GM12873 (cell line): ENCODE measurements around the gene B3GNT9.

ENCODE experiments used
- TF ChIP-seq, protein P1 (sequence below): IDR thresholded peaks from 2 replicates; pipeline ENCODE4 v1.5.1; 2012; ENCODE audit warnings: low read depth, mild to moderate bottlenecking, moderate library complexity, low read length, control low read depth; ENCODE audit not compliant: insufficient read depth; ENCODE audit errors: missing control alignments

The B3GNT9 gene

DNA sequence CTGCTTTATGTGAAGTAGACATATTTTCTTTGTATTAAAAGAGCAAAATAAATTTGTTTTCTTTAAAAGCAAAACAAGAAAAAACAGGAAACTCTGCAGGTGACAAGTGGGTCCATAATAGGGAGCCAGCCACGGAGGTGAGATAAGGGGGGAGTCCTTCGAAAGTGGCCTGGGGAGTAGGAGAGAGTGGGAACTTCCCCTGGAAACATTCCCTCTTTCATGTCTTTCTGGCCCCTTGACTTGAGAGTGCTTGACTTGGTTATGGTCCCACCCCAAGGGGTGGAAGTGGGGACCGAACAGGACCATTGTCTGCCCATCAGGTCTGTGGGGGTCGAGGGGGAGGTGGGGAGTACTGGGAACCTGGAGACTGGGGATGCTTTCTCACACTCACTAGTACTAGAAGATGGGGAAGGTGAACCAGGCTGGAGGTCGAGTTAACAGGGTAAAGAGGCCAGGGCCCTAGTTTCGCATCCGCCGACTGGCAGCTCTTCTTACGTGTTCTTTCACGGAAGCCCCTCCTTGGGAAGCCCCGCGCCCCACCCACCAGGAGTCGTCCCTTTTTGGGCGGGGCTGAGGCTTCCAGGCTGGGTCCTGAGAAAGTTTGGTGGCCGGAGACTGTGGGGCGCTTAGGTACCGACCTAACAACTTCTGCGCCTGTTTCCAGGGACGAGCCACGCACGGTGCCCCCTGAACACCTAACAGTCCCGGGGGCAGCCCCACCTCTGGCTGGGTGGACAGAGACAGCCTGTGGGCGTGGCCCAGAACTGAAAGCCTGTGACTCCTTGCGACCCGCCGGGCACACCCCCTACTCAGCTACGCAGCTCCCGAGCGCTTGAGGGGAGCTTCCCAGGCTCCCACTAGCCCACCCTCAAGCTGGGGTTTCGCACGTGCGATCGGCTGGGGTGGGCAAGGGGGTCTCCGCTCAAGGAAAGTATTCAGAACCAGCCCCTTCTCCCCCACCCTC lies 8.1 kb upstream of the B3GNT9 start:
- TF ChIP-seq, protein P1, sequence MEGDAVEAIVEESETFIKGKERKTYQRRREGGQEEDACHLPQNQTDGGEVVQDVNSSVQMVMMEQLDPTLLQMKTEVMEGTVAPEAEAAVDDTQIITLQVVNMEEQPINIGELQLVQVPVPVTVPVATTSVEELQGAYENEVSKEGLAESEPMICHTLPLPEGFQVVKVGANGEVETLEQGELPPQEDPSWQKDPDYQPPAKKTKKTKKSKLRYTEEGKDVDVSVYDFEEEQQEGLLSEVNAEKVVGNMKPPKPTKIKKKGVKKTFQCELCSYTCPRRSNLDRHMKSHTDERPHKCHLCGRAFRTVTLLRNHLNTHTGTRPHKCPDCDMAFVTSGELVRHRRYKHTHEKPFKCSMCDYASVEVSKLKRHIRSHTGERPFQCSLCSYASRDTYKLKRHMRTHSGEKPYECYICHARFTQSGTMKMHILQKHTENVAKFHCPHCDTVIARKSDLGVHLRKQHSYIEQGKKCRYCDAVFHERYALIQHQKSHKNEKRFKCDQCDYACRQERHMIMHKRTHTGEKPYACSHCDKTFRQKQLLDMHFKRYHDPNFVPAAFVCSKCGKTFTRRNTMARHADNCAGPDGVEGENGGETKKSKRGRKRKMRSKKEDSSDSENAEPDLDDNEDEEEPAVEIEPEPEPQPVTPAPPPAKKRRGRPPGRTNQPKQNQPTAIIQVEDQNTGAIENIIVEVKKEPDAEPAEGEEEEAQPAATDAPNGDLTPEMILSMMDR: no peak

DNA sequence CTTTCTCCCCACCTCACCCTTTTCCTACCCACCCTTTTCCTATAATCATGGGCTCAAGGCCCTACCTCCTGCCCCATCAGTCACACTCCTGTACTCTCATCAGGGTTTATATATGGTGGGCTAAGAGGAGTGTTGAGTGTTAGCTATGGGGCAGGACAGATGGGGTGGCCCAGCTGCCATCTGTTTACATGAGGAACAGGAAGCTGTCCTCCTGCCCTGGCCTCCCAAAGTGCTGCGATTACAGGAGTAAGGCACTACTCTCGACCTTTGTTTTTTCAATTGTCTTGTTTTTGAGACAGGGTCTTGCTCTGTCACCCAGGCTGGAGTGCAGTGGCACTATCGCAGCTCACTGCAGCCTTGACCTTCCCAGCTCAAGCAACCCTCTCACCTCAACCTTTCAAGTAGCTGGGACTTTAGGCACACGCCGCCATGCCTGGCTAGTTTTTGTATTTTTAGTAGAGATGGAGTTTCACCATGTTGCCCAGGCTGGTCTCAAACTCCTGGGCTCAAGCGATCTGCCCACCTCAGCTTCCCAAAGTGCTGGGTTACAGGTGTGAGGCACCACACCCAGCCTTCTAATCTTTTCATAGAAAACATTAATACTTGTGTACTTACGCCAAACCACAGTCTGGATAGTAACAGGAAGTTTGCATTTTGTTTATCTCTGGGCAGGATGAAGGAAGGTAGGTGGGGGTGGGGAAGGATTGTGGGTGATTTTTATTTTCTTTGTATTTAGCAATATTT lies 7.3 kb upstream of the B3GNT9 start:
- TF ChIP-seq, protein P1: no peak

DNA sequence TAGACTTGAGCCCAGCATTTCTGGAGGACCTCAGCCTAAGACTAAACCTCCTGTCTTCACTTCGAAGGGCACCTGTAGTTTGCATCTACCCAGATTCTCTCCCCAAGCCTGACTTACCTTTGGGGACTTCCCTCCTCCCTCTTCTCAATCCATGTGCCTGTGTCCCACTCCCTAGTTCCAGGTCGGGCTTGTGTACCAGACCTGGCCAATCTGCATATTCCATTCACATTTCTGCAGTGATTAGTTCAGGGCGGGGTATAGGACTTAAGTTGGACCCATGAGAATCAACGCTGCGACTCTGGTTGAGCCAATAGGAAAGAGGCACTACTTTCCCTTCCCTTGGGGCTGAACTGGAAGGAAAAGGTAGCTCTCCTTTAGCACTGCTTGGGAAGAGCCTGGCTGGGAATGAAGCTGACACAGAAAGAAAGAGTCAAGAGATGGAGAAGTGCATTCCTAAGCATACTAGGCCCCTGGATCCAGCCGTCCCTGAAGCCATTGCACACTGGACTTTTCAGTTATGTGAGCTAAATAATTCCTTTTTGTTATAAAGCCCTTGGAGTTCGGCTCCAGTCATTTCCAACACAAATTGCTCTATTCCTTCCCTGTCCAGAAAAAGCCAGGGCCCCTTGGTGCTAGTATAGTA lies 6.4 kb upstream of the B3GNT9 start:
- TF ChIP-seq, protein P1: no peak

DNA sequence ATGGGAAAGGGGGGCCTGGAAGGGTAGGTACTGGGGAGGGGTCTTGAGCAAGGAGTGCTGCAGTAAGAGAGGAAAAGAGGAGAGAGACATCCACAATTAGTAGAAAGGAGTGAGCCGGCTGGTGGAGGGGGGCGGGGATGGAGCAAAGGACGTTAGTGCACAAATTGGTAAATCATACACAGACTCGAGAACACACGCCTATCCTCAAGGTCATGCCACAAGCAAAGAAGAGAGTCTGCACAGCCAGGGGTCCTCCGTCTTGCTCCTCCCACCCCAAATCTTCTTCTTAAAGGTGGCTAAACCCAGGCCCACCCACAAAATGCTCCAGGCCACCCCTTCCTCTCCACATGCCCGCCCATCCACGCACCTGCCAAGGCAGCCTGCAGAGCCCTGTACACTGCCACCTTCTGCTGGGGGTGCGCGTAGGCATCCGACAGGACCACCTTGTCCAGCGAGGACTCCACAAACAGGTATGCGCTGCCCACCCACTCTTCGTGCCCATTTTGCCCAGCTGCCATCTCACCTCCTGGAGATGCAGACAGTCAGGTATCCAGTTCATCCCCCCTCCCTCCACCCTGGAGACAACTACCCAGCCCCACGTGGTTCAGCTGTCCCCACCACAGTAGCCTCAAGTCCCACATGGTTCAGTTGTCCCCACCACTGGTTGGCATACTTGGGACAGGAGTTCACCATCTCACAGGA lies 5.5 kb upstream of the B3GNT9 start:
- TF ChIP-seq, protein P1: no peak

DNA sequence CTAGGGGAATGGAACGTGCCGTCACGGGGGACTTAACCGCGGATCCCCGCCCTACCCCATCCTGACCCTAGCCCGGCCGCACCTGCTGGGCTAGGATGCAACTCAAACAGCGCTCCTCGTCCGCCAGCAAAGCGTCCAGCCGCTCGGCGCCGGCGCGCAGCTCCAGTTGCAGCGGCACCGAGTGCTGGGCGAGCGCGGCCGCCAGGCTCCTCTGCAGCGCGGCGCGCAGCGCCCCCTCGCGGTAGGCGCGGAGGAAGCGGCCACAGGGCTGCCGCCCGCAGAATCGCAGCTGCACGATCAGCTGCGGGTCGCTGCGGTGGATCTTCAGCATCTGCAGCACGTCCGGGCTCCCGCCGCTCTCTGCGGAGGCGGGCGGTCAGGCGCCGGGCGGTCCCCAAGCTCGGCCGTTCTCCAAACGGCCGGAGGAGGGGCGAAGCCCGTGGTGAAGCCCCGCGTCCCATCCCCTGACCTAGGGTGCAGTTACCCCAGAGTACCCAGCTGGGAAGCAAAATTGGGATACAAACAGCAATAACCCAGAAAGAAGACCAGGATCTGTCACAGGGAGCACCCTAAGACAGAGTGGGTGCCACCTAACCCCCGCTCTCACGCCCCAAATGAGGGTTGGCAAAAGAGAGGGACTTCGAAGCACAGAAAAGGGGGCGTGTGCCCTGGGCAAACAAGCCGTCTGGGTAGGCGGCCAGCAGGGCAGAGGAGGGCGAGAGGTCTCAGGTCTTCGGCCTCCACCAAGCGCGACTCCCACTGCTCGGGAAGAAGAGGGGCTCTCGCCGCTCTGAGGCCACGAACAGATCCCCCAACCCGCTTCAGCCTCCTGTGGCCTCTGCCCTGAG lies 4.7 kb upstream of the B3GNT9 start:
- TF ChIP-seq, protein P1: peak; percentile 95

DNA sequence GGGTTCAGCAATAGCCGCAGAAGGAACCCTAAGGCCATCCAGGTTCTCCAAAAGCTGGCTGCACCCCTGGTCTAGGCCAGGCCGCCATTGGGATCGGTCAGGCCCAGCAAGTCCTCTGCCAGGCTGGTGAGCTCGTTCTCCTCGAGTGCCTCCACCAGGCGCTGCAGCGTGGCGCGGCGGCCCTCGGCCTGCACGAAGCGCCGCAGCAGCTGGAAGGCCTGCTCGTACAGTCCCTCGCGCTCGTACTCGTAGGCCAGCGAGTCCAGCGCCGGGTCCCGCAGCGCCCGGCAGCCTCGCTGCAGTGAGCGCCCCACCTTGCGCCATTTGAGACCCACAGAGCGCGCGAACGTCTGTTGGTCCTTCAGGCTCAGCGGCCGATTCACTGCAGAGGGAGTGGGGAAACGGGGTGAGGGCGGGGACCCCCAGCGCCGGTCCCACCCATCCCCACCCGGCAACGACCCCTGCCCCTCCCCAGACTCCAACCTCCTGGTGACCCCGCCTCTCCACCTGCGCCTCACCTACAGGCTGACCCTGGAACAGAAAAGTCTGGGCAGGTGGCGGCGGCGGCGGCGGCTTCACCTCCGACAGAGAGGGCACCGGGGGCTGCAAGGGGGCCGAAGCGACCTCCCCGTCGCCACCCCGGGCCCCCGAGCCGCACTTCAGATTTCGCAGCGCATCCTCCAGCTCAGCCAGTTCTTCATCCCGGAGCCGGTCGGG lies 3.9 kb upstream of the B3GNT9 start:
- TF ChIP-seq, protein P1: no peak
